OCI-LY7 (cell line): Measurements from ENCODE around the gene SLC66A2. TPM values are rescaled to one million over a fixed set of nuclear protein-coding genes. Genes with fewer than 3 reads are reported as not detected.

Source experiments
- BruUV-seq: library from RNA; stranded (reverse); fragments of 400-500 nt; replicated peaks from 2 replicates; lab custom pipeline; 2021; lab: Mats Ljungman, UMichigan
- CTCF ChIA-PET: fragments of 300-600 bp; sonication (Branson Sonifier 250); formaldehyde crosslinking; loops from one replicate; lab custom pipeline; 2022; ENCODE audit warnings: antibody characterized with exemption; ENCODE audit not compliant: unreplicated experiment; lab: Charles Lee
- POLR2A ChIA-PET: fragments of 300-600 bp; sonication (Branson Sonifier 250); formaldehyde crosslinking; loops from one replicate; lab custom pipeline; 2022; ENCODE audit warnings: antibody characterized with exemption; lab: Charles Lee
- DNase-seq: peaks from one replicate; pipeline ENCODE4 v3.0.0-alpha.2; 2015; ENCODE audit warnings: low spot score
- H2AFZ ChIP-seq: fragments of 200-600 bp; sonication (generic), shearing (Covaris generic); 2 replicates; pipeline ENCODE4 v1.6.1; 2014; ENCODE audit warnings: mild to moderate bottlenecking, antibody characterized with exemption, low read length, moderate library complexity
- H3K27ac ChIP-seq: fragments of 200-600 bp; sonication (generic); 2 replicates; pipeline ENCODE4 v1.5.1; 2014; ENCODE audit warnings: mixed run types, low read depth, mild to moderate bottlenecking, moderate library complexity, low read length, inconsistent platforms; ENCODE audit not compliant: poor library complexity, severe bottlenecking
- H3K36me3 ChIP-seq: fragments of 200-600 bp; sonication (generic); 2 replicates; pipeline ENCODE4 v1.6.1; 2014; ENCODE audit warnings: mild to moderate bottlenecking, antibody characterized with exemption, low read length, moderate library complexity, mixed read lengths; ENCODE audit not compliant: insufficient read depth
- H3K4me1 ChIP-seq: fragments of 200-600 bp; sonication (generic); 2 replicates; pipeline ENCODE4 v1.5.1; 2014; ENCODE audit warnings: mild to moderate bottlenecking, low read length; ENCODE audit not compliant: insufficient read depth, poor library complexity, severe bottlenecking
- H3K4me2 ChIP-seq: fragments of 200-600 bp; sonication (generic); 2 replicates; pipeline ENCODE4 v1.6.1; 2014; ENCODE audit warnings: mild to moderate bottlenecking, low read length
- H3K4me3 ChIP-seq: fragments of 200-600 bp; sonication (generic); 2 replicates; pipeline ENCODE4 v1.5.1; 2014; ENCODE audit warnings: mild to moderate bottlenecking, low read depth, low read length; ENCODE audit not compliant: poor library complexity, severe bottlenecking
- H3K79me2 ChIP-seq: fragments of 200-600 bp; sonication (generic); 2 replicates; pipeline ENCODE4 v1.6.1; 2016; ENCODE audit warnings: low read depth, mild to moderate bottlenecking, low read length, moderate library complexity, mixed read lengths; ENCODE audit not compliant: insufficient read depth
- H3K9me2 ChIP-seq: fragments of 200-600 bp; sonication (generic); 2 replicates; pipeline ENCODE4 v1.6.1; 2016; ENCODE audit warnings: mild to moderate bottlenecking, low read length, mixed read lengths; ENCODE audit not compliant: insufficient read depth
- H3K9me3 ChIP-seq: fragments of 200-600 bp; sonication (generic); 2 replicates; pipeline ENCODE4 v1.6.1; 2014; ENCODE audit warnings: mild to moderate bottlenecking, mixed run types, low read length, mixed read lengths
- H4K20me1 ChIP-seq: fragments of 200-600 bp; sonication (generic); 2 replicates; pipeline ENCODE4 v1.6.1; 2014; ENCODE audit warnings: mild to moderate bottlenecking, antibody characterized with exemption, low read length, moderate library complexity, mixed read lengths; ENCODE audit not compliant: insufficient read depth
- EZH2phosphoT487 ChIP-seq: fragments of 200-600 bp; sonication (generic); IDR thresholded peaks from 2 replicates; pipeline ENCODE4 v1.6.1; 2018; ENCODE audit warnings: low read depth, borderline replicate concordance, mild to moderate bottlenecking, mixed run types, antibody characterized with exemption, low read length, moderate library complexity, mixed read lengths
- intact Hi-C: fragments of 100-400 bp; cut with micrococcal nuclease; formaldehyde crosslinking; loops from one replicate; pipeline ENCODE4 v1.10.0; 2022; ENCODE audit not compliant: unreplicated experiment
- total RNA-seq, 2 experiments: library from RNA; depleted of rRNA in 1 of 2; stranded (reverse); fragments of >200 nt in 1 of 2; shearing (Covaris generic) in 1 of 2; gene quantifications; 2 replicates each; pipeline ENCODE4 v1.2.3, GENCODE V29; 2014 to 2022
- TF ChIP-seq, protein P1 (sequence below): fragments of 200-600 bp; sonication (generic); conservative IDR thresholded peaks from 2 replicates; pipeline ENCODE4 v1.5.1; 2014; ENCODE audit warnings: mild to moderate bottlenecking, antibody characterized with exemption, low read length, moderate library complexity, mixed read lengths

SLC66A2 gene
- total RNA-seq, 2 experiments from 2014 or later: 14.5 to 17.9 TPM

DNA sequence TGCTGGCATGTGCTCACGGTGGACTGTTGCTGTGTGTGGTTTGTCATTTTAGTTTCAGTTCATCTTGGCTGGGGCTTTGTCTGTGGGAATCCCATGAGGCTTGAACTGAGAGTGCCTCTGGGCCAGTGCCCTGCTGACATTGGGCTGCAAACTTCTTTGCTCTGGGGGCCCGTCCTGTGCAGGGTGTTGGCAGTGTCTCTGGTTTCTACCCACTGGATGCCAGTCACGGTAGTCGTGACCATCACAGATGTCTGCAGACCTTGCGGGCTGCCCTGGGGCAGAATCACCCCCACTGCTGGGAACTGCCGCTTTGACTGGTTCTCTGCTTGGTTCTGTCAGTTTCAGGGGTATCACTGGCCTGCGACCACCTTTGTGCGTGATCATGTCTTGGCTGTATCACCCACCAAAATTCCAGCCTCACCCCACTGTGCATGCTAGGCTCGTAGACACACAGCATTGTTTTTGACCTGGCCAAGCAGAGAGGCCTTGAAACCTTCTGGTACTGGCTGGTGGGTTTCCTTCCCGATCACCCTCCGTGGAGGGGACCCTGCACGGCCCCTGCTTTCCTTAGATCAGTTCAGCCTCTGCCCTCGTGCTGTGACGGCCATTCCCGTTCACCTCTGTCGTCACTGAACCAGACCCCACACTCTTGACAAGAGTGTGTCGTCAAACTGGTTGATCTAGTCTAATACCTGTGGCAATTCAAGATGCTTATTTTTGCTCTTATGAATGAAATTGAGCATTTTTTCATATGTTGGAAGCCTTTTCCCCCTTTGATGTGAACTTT, 96.1 kb downstream of the SLC66A2 start:
- BruUV-seq: no TSS peak
- POLR2A ChIA-PET: no interaction called here
- Histone ChIP-seq H2AFZ (no peak overlapping the region), H3K27ac (no peak overlapping the region), H3K4me3 (no peak overlapping the region), H3K4me2 (no peak overlapping the region), H4K20me1 (no peaks in the 10 kb centered on the region), H3K4me1 (no peaks in the 10 kb centered on the region), H3K79me2 (no peaks in the 10 kb centered on the region), H3K36me3 (no peaks in the 10 kb centered on the region), H3K9me2 (no peaks in the 10 kb centered on the region), H3K9me3 (no peaks in the 10 kb centered on the region)
- intact Hi-C loops: no loop called here
- no peak for TF ChIP-seq EZH2phosphoT487
- TF ChIP-seq, protein P1, sequence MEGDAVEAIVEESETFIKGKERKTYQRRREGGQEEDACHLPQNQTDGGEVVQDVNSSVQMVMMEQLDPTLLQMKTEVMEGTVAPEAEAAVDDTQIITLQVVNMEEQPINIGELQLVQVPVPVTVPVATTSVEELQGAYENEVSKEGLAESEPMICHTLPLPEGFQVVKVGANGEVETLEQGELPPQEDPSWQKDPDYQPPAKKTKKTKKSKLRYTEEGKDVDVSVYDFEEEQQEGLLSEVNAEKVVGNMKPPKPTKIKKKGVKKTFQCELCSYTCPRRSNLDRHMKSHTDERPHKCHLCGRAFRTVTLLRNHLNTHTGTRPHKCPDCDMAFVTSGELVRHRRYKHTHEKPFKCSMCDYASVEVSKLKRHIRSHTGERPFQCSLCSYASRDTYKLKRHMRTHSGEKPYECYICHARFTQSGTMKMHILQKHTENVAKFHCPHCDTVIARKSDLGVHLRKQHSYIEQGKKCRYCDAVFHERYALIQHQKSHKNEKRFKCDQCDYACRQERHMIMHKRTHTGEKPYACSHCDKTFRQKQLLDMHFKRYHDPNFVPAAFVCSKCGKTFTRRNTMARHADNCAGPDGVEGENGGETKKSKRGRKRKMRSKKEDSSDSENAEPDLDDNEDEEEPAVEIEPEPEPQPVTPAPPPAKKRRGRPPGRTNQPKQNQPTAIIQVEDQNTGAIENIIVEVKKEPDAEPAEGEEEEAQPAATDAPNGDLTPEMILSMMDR: no peak
- peak; percentile 4 for DNase-seq
- CTCF ChIA-PET: no interaction called here

DNA sequence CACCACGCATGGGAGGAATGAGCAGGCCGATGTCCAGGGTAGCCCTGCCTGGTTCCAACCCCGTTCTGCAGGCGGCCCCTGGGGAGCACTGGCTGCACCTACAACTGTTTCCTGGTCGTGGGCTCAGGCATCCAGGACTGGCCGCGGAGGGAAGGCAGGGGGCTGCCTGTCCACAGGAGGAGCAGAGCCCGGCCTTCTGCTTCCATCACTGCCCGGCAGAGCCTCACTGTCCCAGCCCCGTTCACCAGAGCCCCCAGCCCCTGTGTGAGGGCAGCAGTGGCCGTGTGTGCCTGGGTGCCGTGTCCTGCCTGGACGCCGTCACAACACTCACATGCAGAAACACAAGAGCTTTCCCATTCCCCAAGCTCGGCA, 97.5 kb downstream of the SLC66A2 start:
- TF ChIP-seq, protein P1: no peak
- no peak for TF ChIP-seq EZH2phosphoT487
- DNase-seq: no peak

DNA sequence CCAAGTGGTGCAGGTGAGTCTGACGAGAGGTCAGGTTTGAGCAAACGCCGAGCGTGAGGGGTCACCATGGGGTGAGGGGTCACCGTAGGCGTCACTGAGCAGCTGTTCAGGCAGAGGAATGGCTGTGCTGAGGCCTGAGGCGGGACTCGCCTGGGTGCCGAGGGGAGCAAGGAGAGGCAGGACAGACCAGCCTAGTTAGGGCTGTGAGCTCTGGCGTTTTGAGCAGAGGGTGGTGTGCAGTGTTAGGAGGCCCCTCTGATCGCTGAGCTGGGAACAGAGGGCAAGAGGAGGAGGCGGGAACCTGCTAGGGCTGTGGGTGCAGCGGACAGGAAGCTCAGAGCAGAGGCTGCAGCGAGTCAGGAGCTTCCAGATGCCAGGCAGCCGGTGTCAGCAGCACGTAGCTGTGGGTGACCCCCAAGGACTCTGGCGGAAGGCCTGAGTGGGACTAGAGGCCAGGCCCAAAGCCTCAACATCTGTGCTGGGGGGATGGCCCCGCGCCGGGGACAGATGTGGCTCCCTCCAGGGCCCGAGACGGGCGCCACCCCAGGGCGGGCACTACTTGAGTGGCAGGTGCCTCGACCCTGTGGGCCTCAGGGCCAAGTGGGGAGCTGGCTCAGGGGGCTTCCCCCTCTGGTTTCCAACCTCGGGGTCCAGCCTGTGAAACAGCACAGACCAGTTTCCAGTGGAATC, 98.0 kb downstream of the SLC66A2 start:
- BruUV-seq: no TSS peak
- POLR2A ChIA-PET: no interaction called here

More for the DNA sequence above, 97.5 kb downstream of the SLC66A2 start:
- Histone ChIP-seq H3K79me2 (no peaks in the 10 kb centered on the region), H3K4me2 (no peak overlapping the region), H3K9me3 (no peaks in the 10 kb centered on the region), H3K27ac (no peak overlapping the region), H3K36me3 (no peaks in the 10 kb centered on the region), H2AFZ (no peak overlapping the region), H3K4me3 (no peak overlapping the region), H3K4me1 (no peaks in the 10 kb centered on the region), H3K9me2 (no peaks in the 10 kb centered on the region), H4K20me1 (no peaks in the 10 kb centered on the region)
- no TSS peak for BruUV-seq
- intact Hi-C loops: no loop called here
- ChIA-PET CTCF (no interaction called here), POLR2A (no interaction called here)

More for the DNA sequence above, 98.0 kb downstream of the SLC66A2 start:
- H3K9me2 ChIP-seq: no peaks in the 10 kb centered on the region
- CTCF ChIA-PET: no interaction called here
- no peak overlapping the region for H3K4me3 ChIP-seq
- no peaks in the 10 kb centered on the region for H3K4me1 ChIP-seq
- no peak overlapping the region for H2AFZ ChIP-seq
- H3K36me3 ChIP-seq: no peaks in the 10 kb centered on the region
- no peaks in the 10 kb centered on the region for H4K20me1 ChIP-seq
- no peak overlapping the region for H3K27ac ChIP-seq
- H3K9me3 ChIP-seq: no peaks in the 10 kb centered on the region
- no peak for TF ChIP-seq EZH2phosphoT487
- TF ChIP-seq, protein P1: no peak
- H3K4me2 ChIP-seq: no peak overlapping the region
- DNase-seq: no peak
- no peaks in the 10 kb centered on the region for H3K79me2 ChIP-seq
- intact Hi-C loops: no loop called here
